ENCODE measurements around the gene ROS1. TPM values are rescaled to one million over a fixed set of nuclear protein-coding genes. Genes with fewer than 3 reads are reported as not detected.

ROS1 gene

Small RNAs within 50 kb of the gene (small RNA-seq; reads per million reads assigned to genes)
- not detected for gene RN7SKP18 (ENCODE audit: insufficient read depth)
- gene RNU6-253P (ENCODE audit: insufficient read depth), result not detected
